DMS 273 (cell line): ENCODE data around the gene TMEM61.

Experiments used
- DNase-seq: peaks from one replicate; lab custom pipeline; 2025; ENCODE audit not compliant: unreplicated experiment; lab: John Stamatoyannopoulos, UW

Gene TMEM61

DNA sequence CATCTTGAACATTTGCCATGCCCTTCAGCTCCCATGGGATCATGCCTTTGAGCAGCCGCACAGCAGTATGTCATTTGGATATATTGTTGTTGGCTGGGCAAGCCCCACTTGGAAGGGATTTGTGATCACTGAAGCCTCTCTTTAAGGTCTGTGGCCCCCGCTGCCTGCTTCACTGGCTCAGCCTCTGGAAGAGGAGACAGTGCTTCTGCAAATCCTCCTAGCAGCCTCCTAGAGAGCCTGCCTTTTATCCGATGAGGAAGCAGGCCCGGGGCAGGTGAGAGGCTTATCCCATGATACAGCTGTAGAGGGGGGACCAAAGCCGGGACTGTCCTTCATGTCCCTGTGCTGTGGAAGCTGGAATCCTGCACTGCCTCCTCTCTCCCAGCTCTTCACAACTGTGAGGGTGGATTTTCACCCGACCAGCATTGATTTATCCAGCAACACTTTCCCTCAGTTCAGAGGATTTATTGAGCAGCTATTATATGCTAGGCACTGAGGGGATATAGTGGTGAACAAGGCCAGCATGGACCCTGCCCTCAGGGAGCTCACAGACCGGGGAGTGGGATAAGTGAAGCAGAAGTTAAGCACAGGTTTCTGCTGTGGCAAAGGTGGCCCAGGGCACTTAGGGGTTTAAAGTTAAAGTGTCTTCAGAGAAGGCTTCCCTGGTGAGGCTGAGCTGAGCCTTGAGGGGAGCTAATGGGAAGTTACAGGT, 3.9 kb downstream of the TMEM61 start:
- DNase-seq = peak; percentile 45

DNA sequence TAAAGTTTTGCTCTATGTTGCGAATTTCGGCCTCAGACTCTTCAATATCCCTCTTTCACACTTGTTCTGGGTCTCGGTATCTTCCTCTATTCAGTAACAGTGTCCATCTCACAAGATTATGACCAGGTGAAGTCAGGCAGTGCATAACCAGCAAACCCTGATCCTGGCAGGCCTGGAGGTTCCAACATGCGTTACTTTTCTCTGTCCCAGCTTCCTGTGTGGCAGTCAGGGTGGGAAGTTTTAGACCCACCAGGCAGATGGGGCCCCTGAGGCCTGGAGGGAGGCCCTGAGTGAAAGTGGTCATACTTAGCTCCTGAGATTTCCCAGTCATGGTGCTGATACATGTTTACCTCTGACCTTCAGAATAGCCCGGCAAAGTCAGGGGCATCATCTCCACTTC, 5.1 kb downstream of the TMEM61 start:
- no peak for DNase-seq

DNA sequence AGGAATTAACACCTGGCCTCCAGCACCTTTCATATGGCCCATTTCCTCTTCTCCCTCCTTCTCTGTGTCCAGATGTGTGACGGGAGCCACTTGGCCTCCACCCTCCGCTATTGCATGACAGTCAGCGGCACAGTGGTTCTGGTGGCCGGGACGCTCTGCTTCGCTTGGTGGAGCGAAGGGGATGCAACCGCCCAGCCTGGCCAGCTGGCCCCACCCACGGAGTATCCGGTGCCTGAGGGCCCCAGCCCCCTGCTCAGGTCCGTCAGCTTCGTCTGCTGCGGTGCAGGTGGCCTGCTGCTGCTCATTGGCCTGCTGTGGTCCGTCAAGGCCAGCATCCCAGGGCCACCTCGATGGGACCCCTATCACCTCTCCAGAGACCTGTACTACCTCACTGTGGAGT, 5.6 kb downstream of the TMEM61 start:
- no peak for DNase-seq

DNA sequence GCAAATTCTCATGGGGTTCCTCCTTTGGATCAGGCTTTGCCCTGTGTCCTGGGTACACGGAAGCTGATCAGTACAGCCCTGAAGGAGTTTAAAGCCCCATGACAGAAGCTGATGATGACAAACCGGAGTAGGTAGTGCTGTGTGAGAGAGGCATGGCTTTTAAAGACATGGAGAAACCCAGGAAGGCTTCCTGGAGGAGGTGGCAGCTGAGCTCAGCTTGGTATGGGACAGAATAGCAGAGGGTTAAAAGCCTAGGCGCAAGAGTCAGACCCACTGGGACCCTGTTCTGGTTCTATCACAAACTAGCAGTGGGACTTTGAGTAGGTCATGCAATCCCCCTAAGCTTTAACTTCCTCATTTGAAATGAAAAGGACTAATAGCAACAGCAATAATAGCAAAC, 6.1 kb downstream of the TMEM61 start:
- no peak for DNase-seq

DNA sequence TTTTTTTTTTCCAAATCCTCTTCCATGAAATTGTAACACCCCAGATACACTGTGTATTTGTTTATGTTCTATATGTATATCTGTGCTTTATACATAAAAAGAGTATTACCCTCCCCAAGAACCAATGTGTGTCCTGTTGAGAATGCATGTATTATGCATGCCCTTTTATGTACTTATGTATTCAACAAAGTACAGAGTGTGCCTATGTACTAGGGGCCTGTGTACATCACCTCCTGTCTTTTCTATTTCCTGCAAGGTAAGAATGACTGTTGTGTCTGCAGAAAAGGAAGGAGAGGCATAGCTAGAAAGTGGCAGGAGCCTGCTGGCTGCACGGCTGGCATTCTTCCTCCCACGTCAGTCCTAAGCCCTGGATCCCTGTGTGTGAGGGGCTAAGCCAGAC, 7.0 kb downstream of the TMEM61 start:
- no peak for DNase-seq

DNA sequence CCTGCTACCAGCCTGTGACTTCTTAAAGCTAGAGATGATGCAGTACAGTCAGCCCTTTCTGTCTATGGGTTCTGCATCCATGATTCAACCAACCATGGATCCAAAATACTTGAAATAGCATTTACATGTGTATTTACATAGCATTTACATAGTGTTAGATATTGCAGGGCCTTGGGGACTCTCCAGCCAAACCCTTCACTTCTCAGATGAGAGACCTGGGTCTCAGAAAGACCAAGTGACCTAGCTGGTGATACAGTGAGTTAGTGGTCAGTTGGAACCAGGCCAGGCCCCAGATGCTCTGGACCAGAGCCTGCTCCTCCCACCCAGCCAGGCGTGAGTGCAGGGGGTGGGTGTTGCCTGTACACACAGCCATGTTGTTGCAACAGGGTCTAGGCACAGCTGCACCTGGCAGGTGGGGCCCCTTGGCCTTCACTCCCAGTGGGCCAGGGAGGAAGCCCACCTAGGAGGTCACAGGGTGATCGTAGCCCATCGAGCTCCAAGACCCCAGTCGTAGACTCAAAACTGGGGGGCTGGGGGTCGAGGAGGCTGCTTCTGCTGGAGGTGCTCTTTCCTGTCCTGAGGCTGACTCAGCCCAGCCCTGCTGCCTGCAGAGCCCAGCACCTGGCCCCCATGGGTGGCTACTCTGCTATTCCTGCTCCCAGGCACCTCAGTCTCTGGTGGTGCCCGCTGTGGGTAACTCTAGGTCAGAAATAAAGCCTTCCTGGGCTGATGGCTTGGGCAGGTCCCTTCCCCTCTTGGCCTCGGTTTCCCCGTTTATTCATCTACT, 7.7 kb downstream of the TMEM61 start:
- DNase-seq = no peak

DNA sequence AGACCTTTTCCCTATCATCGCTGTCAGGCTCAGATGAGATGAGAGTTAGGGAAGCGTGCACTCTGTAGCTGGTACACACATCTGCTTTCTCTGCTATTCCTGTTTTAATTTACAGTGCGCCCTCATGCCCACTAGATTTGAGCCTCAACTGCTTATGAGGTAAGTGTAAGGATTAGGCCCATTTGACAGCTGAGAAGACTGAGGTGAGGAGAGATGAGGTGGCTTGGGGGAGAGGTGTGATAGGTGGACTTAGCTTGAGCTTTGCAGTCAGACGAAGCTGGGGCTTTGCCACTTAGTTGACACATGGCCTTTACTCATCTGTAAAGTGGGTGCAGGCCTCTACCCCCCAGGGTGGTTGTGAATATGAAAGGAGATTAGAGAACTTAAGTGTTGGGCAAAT, 8.5 kb downstream of the TMEM61 start:
- no peak for DNase-seq

DNA sequence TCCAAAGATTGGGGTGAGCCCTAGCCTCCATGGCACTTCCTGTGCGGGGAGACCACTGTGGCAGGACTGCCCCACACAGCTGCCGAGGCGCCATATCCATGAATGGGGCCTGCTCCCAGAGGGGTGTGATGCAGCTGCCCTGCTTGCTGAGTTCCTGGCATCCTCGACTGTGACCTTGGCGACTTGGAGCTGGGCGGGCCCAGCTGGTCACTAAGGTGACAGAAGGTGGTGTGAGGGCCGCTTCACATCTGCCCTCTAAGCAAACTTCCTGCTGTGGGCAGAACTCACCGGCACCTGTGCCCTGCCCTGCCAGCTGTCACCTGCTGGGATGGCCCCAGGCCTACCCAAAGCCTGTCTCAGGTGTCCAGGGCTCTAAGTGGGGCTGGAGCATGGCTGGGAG, 9.0 kb downstream of the TMEM61 start:
- DNase-seq = peak; percentile 52

DNA sequence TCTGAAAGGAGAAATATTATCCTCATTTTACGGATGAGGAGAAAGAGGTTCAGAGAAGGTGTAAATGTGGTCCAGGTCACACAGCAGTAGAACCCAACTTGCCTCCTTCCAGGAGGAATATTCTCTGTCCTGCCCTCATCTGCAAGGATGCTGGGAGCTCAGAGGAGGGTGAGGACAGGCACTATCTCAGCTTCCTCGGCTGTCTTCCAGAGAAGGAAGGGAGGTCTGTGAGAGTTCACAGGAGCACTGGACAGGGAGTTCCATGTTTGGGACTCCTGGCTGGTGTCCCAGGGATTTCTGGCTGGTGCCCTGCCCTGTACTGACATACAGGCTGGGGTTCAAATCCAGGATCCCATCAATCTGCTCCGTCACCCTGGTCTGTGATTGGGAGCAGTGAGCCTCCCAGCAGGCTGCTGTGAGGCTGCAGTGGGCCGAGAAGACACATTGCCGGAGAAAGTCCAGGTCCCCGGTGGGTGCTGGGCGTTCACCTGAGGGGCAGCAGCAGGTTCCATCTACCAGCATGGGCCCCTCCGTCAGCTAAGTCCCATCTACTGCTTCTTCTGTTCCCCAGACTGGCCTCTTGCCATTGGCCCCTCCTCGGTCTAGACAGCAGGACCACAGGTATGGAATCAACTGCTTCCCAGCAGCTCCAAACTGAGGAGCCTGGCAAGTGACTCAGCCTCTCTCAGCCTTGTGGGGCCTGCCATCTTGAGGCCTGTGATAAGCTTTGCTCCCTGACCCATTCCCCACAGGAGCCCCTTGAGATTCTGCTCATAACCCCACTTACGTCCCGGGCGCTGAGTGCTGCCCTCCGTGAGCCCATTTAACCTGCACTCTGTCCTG, 9.8 kb downstream of the TMEM61 start:
- DNase-seq = no peak

DNA sequence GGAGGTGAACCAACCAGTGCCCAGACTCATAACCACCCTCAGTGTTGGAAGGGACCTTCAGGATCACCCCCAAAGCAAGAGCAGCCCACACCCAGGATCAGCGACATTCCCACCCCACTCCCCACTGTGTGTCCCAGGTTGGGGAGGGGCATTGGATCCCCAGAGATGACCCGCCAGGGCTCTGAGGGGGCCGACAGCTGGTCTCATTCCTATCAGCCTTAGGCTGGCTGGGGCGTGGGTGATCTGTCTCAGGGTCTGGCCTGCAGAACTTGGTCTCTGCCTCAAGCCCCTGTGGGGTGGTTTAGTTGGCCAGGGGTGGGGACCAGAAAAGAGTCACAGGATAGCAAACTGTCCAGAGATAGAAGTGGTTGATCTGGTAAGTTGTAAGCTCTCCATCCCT, 10.5 kb downstream of the TMEM61 start:
- no peak for DNase-seq

DNA sequence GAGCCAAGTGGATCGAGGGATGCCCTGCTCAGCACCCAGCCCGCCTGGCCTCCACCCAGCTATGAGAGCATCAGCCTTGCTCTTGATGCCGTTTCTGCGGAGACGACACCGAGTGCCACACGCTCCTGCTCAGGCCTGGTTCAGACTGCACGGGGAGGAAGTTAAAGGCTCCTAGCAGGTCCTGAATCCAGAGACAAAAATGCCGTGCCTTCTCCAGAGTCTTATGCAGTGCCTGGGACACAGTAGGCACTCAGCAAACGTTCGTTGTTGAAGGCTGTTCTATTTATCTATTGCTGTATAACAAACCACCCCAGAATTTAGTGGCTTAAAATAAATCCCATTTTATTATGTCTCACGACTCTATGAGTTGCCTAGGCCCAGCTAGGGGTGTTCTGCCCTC, 11.5 kb downstream of the TMEM61 start:
- DNase-seq = no peak

DNA sequence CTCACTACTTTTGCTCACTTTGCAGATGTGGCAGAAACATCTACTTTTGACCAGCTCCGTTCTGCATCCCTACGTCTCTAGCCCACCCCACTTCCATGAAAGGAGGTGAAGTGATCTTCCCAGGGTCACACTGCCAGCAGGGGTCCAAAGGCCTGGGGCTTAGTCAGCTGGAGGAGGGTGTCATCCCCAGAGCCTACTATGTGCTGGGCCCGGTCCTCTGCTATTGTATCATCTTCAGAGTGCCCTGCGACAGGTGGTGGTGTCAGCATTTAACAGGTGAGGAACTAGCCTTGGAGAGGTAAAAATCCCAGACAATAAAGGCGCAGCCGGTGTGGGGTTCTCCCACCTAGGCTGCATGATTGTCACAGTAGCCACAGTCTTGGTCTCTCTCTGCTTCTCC, 12.7 kb downstream of the TMEM61 start:
- no peak for DNase-seq

DNA sequence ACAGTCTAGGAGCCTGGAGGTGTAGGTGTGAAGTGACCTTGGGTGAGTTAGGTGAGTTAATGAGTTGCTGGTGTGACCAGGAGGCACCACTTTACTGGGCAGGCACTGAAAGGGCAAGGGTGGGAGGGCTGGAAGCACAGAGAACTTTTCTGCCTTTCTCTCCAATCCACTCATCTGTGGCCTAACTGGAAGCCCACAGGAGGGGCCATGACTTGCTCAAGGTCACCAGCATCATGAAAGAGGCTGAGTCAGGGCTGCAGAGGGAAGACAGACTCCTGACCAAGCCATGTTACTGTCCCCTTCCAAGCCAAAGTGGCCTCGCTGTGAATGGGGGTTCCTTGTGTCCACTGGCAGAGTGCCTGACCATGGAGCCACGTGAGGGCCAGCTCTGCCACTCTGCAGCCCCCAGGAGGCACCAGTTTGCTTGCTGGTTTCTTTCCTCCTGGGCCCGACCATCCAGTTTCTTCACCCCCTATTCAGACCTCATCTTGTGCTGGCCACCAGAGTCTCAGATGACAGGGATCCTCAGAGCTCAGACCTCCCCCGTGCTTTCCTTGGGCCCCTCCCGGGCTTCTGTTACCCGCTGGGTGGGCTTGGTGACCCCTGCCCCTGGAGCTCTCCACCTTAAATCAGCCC, 14.0 kb downstream of the TMEM61 start:
- no peak for DNase-seq

DNA sequence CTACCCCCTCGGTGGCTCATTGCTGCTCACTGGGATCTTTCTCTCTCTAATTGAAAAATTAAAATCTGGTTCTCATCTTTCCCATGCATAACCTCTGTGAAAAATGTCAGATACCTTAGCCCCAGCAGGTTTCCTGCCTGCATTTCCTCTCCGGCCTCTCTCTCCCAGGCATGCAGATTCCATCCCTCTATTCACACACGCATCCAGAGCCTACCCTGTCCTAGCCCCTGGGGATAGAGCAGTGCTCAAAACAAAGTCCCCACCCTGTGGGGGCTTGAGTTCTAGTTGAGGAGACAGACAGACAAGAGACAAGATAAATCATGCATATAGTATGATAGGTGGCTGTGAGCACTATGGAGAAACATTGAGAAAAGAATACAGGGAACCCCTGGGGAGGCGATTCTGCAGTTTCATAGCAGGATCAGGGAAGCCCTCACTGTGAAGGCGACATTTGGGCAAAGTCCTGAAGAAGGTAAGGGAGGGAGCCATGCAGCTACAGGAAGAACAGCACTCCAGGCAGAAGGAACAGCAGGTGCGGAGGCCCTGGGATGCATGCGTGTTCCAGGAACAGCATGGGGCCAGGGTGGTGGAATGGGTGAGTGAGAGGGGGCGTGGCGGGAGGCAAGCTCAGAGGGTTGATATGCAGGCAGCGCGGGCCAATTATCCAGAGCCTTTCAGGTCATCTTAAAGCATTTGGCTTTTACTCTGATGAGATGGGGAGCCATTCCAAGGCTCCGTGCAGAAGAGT, 14.8 kb downstream of the TMEM61 start:
- no peak for DNase-seq

DNA sequence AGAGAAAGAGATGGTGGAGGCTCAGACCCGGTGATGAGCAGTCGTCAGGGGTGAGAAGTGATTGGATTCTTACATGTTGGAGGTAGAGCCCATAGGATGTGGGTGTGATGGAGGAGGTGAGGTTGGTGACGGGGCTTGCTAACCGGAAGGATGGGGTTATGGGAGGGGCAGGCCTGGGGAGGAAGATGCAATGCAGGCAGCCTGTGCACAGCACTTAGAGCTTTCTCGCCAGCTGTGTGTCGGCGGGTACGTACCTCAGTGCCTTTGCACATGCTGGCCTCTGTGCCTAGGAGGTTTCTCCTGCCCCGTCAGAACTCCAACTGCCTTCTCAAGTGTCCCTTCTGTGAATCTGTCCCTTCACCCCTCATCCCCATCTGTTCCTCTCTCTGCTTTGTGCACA, 15.4 kb downstream of the TMEM61 start:
- DNase-seq = peak; percentile 21

DNA sequence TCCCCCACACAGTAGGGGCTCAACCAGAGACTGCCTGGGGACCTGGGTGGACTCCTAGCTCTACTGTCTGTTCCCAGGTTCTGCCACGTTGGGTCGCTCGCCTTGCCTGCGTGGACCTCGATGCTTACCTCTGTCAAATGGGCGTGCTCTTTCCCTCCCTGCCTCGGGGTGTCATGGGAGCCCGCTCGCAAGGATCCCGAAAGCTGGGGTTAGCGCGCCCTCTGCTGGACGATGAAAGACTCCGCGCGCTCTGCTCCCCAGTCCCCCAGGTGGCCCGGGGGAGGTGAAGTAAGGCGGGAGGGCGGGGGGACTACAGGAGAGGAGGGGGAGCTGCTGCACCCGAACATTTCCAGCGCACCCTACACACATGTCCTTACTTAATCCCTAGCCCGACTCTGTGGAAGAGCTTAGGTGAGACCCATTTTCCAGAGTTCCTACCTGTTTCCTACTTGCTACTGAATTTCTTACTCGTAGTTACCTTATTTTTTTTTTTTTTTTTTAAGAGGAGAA, 16.0 kb downstream of the TMEM61 start:
- peak; percentile 91 for DNase-seq

DNA sequence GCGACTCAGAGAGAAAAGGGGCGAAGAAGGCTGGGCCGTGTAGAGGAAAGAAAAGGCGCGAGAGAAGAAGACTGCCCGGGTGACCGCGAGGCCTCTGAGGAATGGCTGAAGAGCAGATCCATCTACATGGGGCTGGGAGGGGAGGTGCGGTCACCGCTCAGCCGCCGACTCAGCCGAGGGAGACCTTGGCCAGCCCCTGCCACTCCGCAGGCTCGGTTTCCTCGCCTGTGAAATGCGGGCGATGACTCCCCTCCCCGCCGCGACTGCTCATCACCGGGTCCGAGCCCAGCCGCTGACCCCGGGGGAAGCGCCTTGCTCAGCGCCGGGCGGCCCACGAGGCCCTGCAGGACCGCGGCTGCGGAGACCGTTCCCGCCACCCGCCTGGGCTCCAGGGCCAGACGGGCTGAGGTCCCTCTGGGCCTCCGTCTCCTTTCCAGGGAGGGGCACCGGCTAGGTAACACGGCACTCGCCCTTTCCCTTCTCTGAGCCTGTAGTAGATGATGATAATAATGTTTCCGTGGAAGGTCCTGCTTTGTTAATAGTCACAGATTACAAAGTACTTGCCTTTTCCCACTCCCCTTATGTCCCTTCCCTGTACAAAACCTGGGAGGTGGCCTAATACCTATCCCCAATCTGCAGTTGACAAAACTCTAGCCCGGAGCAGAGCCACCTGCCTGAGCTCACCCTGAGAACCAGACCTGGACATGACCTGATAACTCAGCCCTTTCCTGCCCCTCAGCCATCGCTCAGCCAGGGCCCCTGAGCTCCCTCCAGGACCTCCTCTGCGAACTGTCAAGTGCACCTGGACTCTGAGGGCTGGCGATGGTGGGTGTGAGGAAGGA, 16.7 kb downstream of the TMEM61 start:
- DNase-seq = no peak

DNA sequence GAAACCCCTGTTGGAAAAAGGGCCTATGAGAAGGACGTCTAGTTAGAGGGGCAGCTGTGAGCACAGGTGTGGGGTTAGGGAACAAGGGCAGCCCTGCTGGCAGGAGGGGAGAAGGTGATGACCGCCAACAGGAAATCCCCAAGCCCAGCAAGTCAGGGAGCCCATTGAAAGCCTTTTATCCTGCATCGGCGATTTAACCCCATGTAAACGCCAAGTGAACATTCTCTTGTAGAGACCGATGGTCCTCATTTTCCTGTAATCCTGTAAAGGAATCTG, 17.2 kb downstream of the TMEM61 start:
- DNase-seq = no peak

DNA sequence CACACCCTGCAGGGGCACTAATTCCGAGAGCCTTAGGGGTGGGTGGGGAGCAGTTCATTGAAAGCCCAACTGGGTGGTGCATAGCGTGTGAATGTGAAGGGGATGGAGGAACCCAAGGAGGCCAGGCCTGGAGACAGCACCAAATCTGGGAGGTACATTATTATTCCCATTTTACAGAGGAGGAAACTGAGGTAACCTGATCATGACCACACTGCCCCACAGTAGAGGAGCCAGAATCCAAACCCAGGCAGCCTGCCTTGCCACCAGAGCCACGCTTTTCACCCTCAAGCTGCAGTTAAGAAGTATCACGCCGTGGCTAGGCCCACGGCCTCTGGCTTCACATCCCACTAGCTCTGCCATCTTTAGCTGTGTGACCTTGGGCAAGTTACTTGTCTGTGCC, 17.7 kb downstream of the TMEM61 start:
- DNase-seq = no peak

DNA sequence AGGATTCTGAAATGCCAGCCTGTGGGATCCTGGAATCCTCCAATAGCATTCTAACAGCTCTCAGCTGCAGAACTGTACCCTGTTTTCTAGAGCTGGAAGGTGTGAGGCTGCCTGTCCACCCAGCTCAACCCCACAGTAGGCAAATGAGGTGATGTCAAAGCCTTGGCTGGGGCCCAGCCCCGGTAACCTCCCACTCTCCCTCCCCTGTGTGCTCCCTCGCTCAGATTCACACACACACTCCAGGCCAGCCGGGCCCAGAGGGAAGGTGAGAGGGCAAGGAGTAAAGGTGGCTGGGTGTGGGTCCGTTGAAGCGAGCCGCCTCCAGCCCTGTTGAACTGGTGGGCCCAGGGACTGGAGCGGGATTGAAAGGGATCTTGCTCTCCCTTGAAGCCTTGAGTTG, 18.2 kb downstream of the TMEM61 start, which contains the start of gene BSND:
BSND (plus strand) TSS at position 257 of the 400 bp plus-strand sequence. CDS start 254 bp downstream, outside the sequence.
- peak; percentile 13 for DNase-seq
